Sigmoid colon (tissue), 4 donors: Measurements from ENCODE around the gene ILKAP.

Experiments used
- CTCF ChIP-seq, 4 experiments: fragments of 450-650 bp in 3 of 4; fragments of 200-600 bp in 1 of 4; IDR thresholded peaks; one replicate each; pipeline ENCODE4 v1.5.1; 2016 to 2019; ENCODE audit warnings: antibody characterized with exemption in 4 of 4, mild to moderate bottlenecking in 3 of 4, moderate library complexity in 2 of 4
- EP300 ChIP-seq, 4 donors: sonication (generic); formaldehyde crosslinking; IDR thresholded peaks; one replicate each; pipeline ENCODE4 v1.6.1; 2017; ENCODE audit warnings: antibody characterized with exemption in 4 of 4
- POLR2A ChIP-seq, 2 donors: fragments of 450-650 bp; IDR thresholded peaks; one replicate each; pipeline ENCODE4 v1.6.1; 2016; ENCODE audit warnings: antibody characterized with exemption in 2 of 2, mild to moderate bottlenecking in 2 of 2, moderate library complexity in 2 of 2
- POLR2AphosphoS5 ChIP-seq, 4 donors: sonication (generic); formaldehyde crosslinking; IDR thresholded peaks; one replicate each; pipeline ENCODE4 v1.6.1; 2017; ENCODE audit warnings: antibody characterized with exemption in 4 of 4

- no peak for TF ChIP-seq POLR2A (IDR thresholded peaks at IDR 0.05)
- no peak for TF ChIP-seq POLR2AphosphoS5 (IDR thresholded peaks at IDR 0.05)
- TF ChIP-seq CTCF (IDR thresholded peaks at IDR 0.05), result no peak
- TF ChIP-seq EP300 (IDR thresholded peaks at IDR 0.05), result no peak
These were observed 81.8 kb downstream of the ILKAP start for GRCh38 chr2:238121511-238122286.
